ENCODE results near the gene NME8.

The NME8 gene

DNA sequence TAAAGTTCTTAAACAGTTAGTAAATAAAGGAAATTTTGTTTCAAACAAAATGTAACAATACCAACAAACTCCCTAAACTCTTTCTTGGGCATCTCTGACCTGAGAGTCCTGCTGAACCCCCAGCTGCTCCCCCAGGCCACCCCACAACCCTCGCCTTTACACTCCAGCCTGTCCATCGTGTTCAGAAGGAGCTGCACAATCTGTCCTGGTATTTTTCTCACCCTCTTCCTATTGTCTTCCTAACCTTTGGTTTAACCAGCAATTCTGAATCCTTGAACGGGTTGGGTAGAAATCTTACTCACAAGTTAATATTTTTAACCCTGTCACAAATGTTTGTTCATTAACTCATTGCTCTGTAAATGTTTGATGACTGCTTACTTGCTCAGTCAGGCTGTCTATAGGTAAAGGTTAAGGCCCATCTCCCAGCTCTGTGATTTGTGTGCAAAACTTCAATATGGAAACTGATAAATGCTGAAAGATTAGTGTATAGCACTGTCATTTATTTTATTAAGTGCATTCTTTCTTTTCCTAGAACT lies 51.4 kb downstream of the NME8 start:
- Histone ChIP-seq H3K4me3 (ENCODE audit: low read length in 2 of 2) (no peak overlapping the region), H3K36me3 (ENCODE audit: control insufficient read depth in 2 of 2, insufficient read depth in 2 of 2, low read length in 2 of 2) (no peaks in the 10 kb centered on the region), H3K9me3 (ENCODE audit: control insufficient read depth in 2 of 2, low read length in 2 of 2) (no peaks in the 10 kb centered on the region), H3K4me1 (ENCODE audit: control insufficient read depth, insufficient read depth, low read length) (peaks cover 6% of the 10 kb centered on the region), H3K27me3 (ENCODE audit: control insufficient read depth in 1 of 2, insufficient read depth in 2 of 2, low read length in 2 of 2) (no peaks in the 10 kb centered on the region), H3K27ac (ENCODE audit: low read length) (no peak overlapping the region), H3K9ac (ENCODE audit: low read length in 2 of 2) (no peak overlapping the region)

DNA sequence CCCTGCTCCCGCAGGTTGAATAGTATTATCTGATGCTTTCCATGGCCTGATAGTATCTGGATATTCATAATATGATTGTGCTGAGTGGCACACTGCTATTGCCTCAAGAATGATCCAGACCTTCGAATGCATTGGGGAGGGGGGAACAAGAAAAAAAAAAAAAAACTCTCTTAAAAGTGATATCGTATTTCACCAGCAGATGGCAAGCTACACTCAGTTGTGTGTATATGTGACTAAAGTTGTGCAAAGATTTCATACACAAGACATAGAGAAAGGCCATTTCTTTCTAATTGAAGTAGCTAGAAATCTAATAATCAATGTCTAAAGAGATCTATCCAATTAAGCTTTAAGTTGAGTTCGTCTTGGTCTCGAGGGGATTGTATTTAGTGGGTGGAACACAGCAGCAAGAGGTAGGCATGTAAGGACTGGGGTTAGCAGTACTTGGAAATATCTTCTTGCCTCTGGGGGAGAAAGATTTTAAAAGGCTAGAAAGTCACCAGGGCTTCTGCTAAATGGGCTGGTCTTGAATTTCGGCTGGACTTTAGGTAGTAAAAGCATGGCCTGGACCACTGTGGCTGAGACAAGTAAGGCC lies 52.9 kb downstream of the NME8 start:
- Histone ChIP-seq H3K27ac (ENCODE audit: low read length) (no peak overlapping the region), H3K4me1 (ENCODE audit: control insufficient read depth, insufficient read depth, low read length) (peaks cover 6% of the 10 kb centered on the region), H3K27me3 (ENCODE audit: control insufficient read depth in 1 of 2, insufficient read depth in 2 of 2, low read length in 2 of 2) (no peaks in the 10 kb centered on the region), H3K9ac (ENCODE audit: low read length in 2 of 2) (no peak overlapping the region), H3K36me3 (ENCODE audit: control insufficient read depth in 2 of 2, insufficient read depth in 2 of 2, low read length in 2 of 2) (no peaks in the 10 kb centered on the region), H3K4me3 (ENCODE audit: low read length in 2 of 2) (no peak overlapping the region), H3K9me3 (ENCODE audit: control insufficient read depth in 2 of 2, low read length in 2 of 2) (no peaks in the 10 kb centered on the region)

DNA sequence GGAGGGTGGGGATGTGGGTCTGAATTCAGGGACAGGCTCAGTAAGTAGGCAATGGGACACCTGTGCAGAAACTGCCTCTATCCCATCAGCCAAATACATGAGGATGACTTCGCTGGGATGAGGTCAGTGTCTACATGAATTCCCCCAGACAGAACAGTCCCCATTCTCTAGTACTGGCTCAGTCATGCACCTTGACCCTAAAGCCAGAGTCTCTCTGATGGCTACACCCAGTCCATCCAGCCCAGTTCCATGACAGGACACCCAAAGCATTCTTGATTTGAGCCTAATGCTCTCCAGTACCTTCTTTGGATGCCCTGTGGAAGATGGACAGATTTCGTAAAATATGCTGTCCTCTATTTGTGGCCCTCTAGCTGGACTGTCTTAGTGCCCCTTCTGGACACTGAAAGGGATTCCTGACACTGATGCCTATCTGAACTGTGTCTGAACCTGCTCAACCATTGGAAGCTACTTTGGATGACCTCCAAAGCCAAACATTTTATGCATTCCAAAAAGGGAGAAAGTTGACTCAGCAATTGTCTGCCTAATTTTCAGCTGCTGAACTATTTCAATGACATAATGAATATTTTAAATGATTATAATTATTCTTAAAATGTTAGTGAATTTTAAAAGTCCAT lies 53.6 kb downstream of the NME8 start:
- no peaks in the 10 kb centered on the region for H3K36me3 ChIP-seq (ENCODE audit: control insufficient read depth in 2 of 2, insufficient read depth in 2 of 2, low read length in 2 of 2)
- H3K9ac ChIP-seq (ENCODE audit: low read length in 2 of 2) = no peak overlapping the region
- H3K9me3 ChIP-seq (ENCODE audit: control insufficient read depth in 2 of 2, low read length in 2 of 2) = no peaks in the 10 kb centered on the region
- H3K4me1 ChIP-seq (ENCODE audit: control insufficient read depth, insufficient read depth, low read length) = peaks cover 6% of the 10 kb centered on the region
- H3K27ac ChIP-seq (ENCODE audit: low read length) = no peak overlapping the region
- H3K27me3 ChIP-seq (ENCODE audit: control insufficient read depth in 1 of 2, insufficient read depth in 2 of 2, low read length in 2 of 2) = no peaks in the 10 kb centered on the region
- H3K4me3 ChIP-seq (ENCODE audit: low read length in 2 of 2) = no peak overlapping the region

DNA sequence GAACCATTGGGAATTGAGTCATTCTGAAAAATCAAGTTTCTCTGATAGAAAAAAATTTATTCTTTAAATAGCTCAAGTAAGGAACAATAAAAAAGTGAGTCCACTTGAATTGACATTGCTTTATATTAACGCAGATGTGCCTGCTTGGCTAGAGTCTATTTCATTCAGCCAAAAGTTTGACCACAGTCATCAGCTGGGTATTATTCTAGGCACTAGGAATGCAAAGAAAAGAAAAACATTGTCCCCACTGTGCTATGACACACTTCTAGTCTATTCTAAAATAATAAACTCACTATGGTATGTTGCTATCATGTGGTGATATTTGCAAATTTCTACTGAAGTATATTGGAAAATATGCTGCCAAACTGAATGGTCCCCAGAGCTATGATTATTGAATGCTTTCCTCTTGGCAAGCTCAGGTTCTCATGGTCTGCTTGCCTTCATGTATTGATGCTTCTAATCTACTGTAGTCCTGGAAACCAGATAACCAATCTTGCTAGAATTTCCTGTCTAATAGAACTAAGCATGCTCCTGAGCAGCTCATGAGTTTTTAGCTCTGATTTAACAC lies 59.9 kb downstream of the NME8 start:
- H3K36me3 ChIP-seq (ENCODE audit: control insufficient read depth in 2 of 2, insufficient read depth in 2 of 2, low read length in 2 of 2) = no peaks in the 10 kb centered on the region
- H3K9me3 ChIP-seq (ENCODE audit: control insufficient read depth in 2 of 2, low read length in 2 of 2) = no peaks in the 10 kb centered on the region
- no peaks in the 10 kb centered on the region for H3K4me1 ChIP-seq (ENCODE audit: control insufficient read depth, insufficient read depth, low read length)
- H3K27me3 ChIP-seq (ENCODE audit: control insufficient read depth in 1 of 2, insufficient read depth in 2 of 2, low read length in 2 of 2) = no peaks in the 10 kb centered on the region
- no peak overlapping the region for H3K9ac ChIP-seq (ENCODE audit: low read length in 2 of 2)
- H3K4me3 ChIP-seq (ENCODE audit: low read length in 2 of 2) = no peak overlapping the region
- H3K27ac ChIP-seq (ENCODE audit: low read length) = no peak overlapping the region

DNA sequence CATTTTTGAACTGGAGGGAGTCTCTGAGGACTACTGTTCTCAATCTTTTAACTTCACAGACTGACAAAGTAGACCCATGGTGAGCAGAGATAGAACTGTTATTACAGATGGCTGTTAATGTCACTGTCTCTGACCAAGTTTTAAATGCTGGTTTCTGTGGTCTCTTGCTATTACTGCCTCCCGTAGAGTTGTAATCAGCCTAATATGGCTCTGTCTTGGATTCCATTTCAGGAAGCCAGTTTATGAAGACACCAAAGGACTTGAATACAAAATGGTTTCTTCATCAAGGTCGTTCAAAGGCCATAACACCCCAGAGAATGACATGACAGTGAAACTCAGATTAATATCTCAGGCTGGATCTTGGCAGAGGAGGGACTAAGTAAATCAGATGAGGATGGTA lies 64.4 kb downstream of the NME8 start:
- Histone ChIP-seq H3K9ac (ENCODE audit: low read length in 2 of 2) (no peak overlapping the region), H3K9me3 (ENCODE audit: control insufficient read depth in 2 of 2, low read length in 2 of 2) (no peaks in the 10 kb centered on the region), H3K4me3 (ENCODE audit: low read length in 2 of 2) (no peak overlapping the region), H3K4me1 (ENCODE audit: control insufficient read depth, insufficient read depth, low read length) (peaks cover 16% of the 10 kb centered on the region), H3K27me3 (ENCODE audit: control insufficient read depth in 1 of 2, insufficient read depth in 2 of 2, low read length in 2 of 2) (peaks cover 4 to 6% of the 10 kb centered on the region in 2 donors), H3K36me3 (ENCODE audit: control insufficient read depth in 2 of 2, insufficient read depth in 2 of 2, low read length in 2 of 2) (no peaks in the 10 kb centered on the region), H3K27ac (ENCODE audit: low read length) (no peak overlapping the region)

DNA sequence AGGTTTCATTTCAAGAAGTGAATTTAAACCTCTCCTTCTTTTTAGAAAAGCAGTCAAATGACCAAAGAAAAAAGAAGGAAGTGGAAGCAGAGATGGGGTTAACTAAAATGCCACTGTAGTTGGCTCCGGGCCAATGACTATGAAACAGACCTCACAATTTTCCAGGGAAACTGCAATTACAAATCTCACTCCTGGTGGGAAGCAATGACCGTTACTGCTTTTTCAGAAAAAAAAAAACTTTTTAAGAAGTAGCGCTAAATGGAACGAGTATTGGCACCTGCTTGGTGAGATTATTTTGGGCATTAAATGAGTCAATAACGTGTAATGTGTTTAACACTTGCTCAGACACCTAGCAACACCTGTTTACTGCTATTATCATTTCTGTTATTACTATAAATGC lies 67.0 kb downstream of the NME8 start:
- Histone ChIP-seq H3K36me3 (ENCODE audit: control insufficient read depth in 2 of 2, insufficient read depth in 2 of 2, low read length in 2 of 2) (no peaks in the 10 kb centered on the region), H3K4me3 (ENCODE audit: low read length in 2 of 2) (peak overlapping the region in 1 of 2 donors; percentile 72), H3K9ac (ENCODE audit: low read length in 2 of 2) (no peak overlapping the region), H3K9me3 (ENCODE audit: control insufficient read depth in 2 of 2, low read length in 2 of 2) (no peaks in the 10 kb centered on the region), H3K27me3 (ENCODE audit: control insufficient read depth in 1 of 2, insufficient read depth in 2 of 2, low read length in 2 of 2) (peaks cover 10 to 16% of the 10 kb centered on the region in 2 donors), H3K4me1 (ENCODE audit: control insufficient read depth, insufficient read depth, low read length) (peaks cover 16% of the 10 kb centered on the region), H3K27ac (ENCODE audit: low read length) (no peak overlapping the region)

DNA sequence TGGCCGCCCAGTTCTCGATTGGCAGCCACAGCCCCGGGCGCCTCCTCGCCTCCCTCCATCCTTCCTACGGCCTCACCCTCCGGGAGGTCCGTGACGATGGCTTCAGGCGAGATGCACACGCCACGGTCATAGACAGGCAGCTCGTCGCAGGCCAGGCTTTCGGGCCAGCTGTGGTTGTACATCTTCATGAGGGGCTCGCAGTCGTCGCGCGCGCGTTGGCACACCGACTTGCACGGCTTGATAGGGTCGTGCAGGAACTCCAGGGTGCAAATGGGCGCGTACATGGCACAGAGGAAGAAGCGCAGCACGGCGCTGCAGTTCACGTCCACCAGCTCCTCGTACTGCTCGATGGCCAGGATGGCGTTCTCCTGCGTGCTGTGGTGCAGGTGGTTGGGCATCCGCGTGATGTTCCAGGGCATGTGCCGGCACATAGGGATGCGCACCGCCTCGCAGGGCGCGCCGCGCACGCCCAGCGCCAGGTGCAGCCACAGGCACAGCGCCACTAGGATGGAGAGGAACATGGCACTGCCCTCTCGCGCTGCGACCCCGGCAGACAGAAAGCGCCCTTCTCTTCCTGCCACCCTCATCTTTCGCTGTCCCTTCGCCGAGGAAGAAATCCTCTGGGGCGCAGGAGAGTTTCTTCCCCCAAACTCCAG lies 67.7 kb downstream of the NME8 start:
- Histone ChIP-seq H3K27ac (ENCODE audit: low read length) (no peak overlapping the region), H3K9me3 (ENCODE audit: control insufficient read depth in 2 of 2, low read length in 2 of 2) (no peaks in the 10 kb centered on the region), H3K9ac (ENCODE audit: low read length in 2 of 2) (peak overlapping the region; percentile 21 to 35), H3K4me1 (ENCODE audit: control insufficient read depth, insufficient read depth, low read length) (peaks cover 19% of the 10 kb centered on the region), H3K27me3 (ENCODE audit: control insufficient read depth in 1 of 2, insufficient read depth in 2 of 2, low read length in 2 of 2) (peaks cover 15 to 17% of the 10 kb centered on the region in 2 donors), H3K4me3 (ENCODE audit: low read length in 2 of 2) (peak overlapping the region; percentile 55 to 72), H3K36me3 (ENCODE audit: control insufficient read depth in 2 of 2, insufficient read depth in 2 of 2, low read length in 2 of 2) (no peaks in the 10 kb centered on the region)

DNA sequence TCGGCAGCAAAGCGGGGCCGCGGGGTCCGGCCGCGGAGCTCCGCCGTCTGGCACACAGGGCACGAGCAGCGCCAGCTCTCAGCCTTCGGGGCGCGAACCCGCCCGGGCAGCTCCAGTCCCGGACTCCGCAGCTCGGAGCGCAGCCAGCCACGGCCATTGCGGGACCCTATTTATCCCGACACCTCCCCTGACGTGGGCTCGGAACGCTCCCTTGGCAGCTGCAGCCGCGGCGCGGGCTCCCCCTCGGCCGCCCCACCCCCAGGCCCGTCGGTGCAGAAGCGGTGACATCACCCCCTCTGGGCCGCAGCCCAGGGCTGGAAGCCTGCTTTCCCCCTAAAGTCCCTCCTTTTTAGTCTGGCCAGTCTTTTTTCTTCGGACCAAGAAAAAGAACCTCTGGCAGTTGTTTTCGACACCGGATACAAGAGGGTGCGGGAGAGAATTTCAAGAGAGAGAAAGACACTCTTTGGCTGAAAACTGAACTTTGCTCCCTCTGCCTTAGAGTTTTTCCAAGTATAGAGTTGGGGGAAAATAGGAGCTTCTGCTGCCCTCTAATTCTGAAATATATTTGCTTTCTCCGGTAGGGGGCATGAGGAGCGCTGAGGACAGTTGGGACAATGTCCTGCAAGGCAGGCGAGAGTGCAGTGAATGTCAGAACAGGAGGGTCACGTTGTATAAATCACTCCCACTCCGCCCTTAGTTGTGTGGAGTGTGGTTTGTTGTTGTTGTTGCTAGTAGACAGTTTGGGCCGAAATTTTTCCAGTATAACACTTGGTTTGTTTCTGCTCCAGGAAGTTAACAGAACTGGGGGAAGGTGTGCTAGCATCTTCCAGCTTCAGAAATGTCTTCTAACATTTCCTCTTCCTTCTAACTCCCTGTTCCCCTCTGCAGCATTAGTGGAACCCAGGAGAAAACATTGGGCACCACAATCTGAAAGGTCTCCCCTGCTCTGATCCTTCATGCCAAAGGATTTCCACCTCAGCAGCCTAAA lies 68.6 kb downstream of the NME8 start, which contains the start of gene SFRP4:
Gene SFRP4 (minus strand): TSS at position 145 of the 988 bp plus-strand sequence. CDS start 280 bp downstream, outside the sequence.
- Histone ChIP-seq H3K9ac (ENCODE audit: low read length in 2 of 2) (peak within 1 kb of the TSS; percentile 21 to 40), H3K36me3 (ENCODE audit: control insufficient read depth in 2 of 2, insufficient read depth in 2 of 2, low read length in 2 of 2) (no peaks in the 10 kb centered on the region), H3K27me3 (ENCODE audit: control insufficient read depth in 1 of 2, insufficient read depth in 2 of 2, low read length in 2 of 2) (peaks cover 18 to 20% of the 10 kb centered on the region in 2 donors), H3K4me1 (ENCODE audit: control insufficient read depth, insufficient read depth, low read length) (peaks cover 19% of the 10 kb centered on the region), H3K4me3 (ENCODE audit: low read length in 2 of 2) (peak within 1 kb of the TSS; percentile 55 to 72), H3K27ac (ENCODE audit: low read length) (no peak within 1 kb of the TSS), H3K9me3 (ENCODE audit: control insufficient read depth in 2 of 2, low read length in 2 of 2) (no peaks in the 10 kb centered on the region)

DNA sequence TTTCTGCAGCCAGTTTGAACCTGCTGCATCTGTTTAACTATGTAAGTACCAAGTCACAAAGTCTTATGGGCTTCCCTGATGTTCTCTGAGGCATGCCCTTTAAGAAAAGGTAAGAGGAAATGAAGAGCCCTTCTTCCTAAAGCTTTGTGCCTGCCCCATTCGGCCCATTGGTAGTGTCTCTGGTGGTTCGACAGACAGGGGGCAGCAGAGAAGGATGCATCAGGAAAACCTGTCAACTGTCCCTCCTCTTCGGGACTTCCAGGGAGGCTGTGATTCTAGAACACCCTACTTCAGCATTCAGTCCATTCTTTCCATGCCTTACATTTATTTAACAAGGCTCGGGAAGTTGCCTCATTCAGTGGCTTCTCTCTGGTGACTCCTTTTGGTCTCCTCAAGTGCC lies 70.1 kb downstream of the NME8 start:
- H3K36me3 ChIP-seq (ENCODE audit: control insufficient read depth in 2 of 2, insufficient read depth in 2 of 2, low read length in 2 of 2) = no peaks in the 10 kb centered on the region
- no peaks in the 10 kb centered on the region for H3K9me3 ChIP-seq (ENCODE audit: control insufficient read depth in 2 of 2, low read length in 2 of 2)
- H3K4me1 ChIP-seq (ENCODE audit: control insufficient read depth, insufficient read depth, low read length) = peaks cover 19% of the 10 kb centered on the region
- peaks cover 18 to 22% of the 10 kb centered on the region in 2 donors for H3K27me3 ChIP-seq (ENCODE audit: control insufficient read depth in 1 of 2, insufficient read depth in 2 of 2, low read length in 2 of 2)
- H3K9ac ChIP-seq (ENCODE audit: low read length in 2 of 2) = no peak overlapping the region
- no peak overlapping the region for H3K4me3 ChIP-seq (ENCODE audit: low read length in 2 of 2)
- H3K27ac ChIP-seq (ENCODE audit: low read length) = no peak overlapping the region

Measured in stomach smooth muscle (tissue), 2 donors.